Gastroesophageal sphincter (tissue), 4 donors: ENCODE data around the gene MEGF6. TPM values are rescaled to one million over a fixed set of nuclear protein-coding genes. Genes with fewer than 3 reads are reported as not detected.

ENCODE experiments used
- ATAC-seq: fragments of 150-250 bp; one replicate; pipeline ENCODE4 v1.9.1; 2016; ENCODE audit warnings: mild to moderate bottlenecking, moderate library complexity
- H3K27ac ChIP-seq, 4 donors: fragments of 200-600 bp; sonication (generic) in 3 of 4; 1 replicate in 3 of 4; 2 replicates in 1 of 4; pipeline ENCODE4 v1.5.1; 2016 to 2019
- H3K27me3 ChIP-seq: fragments of 200-600 bp; sonication (generic); one replicate; pipeline ENCODE4 v1.5.1; 2019
- H3K36me3 ChIP-seq, 2 donors: fragments of 200-600 bp; sonication (generic); one replicate each; pipeline ENCODE4 v1.5.1; 2019; ENCODE audit warnings: control low read depth in 1 of 2
- H3K4me1 ChIP-seq, 3 donors: fragments of 200-600 bp; sonication (generic); 1 replicate in 2 of 3; 2 replicates in 1 of 3; pipeline ENCODE4 v1.5.1; 2016 to 2019; ENCODE audit warnings: control low read depth in 2 of 3
- H3K4me3 ChIP-seq, 2 donors: fragments of 200-600 bp; sonication (generic); one replicate each; pipeline ENCODE4 v1.5.1; 2019; ENCODE audit warnings: mild to moderate bottlenecking in 1 of 2, moderate library complexity in 1 of 2
- H3K9me3 ChIP-seq, 3 donors: fragments of 200-600 bp; sonication (generic); one replicate each; pipeline ENCODE4 v1.5.1; 2017 to 2019; ENCODE audit warnings: control low read depth in 2 of 3
- CTCF ChIP-seq, 4 experiments: fragments of 200-600 bp in 2 of 4; fragments of 450-650 bp in 2 of 4; sonication (generic) in 1 of 4; IDR thresholded peaks; one replicate each; pipeline ENCODE4 v1.5.1; 2017 to 2019; ENCODE audit warnings: antibody characterized with exemption in 4 of 4, mild to moderate bottlenecking in 2 of 4, moderate library complexity in 2 of 4
- EP300 ChIP-seq: sonication (generic); formaldehyde crosslinking; IDR thresholded peaks from one replicate; pipeline ENCODE4 v1.6.1; 2017; ENCODE audit warnings: antibody characterized with exemption, mild to moderate bottlenecking
- POLR2A ChIP-seq, 2 donors: fragments of 450-650 bp; IDR thresholded peaks; one replicate each; pipeline ENCODE4 v1.6.1; 2017; ENCODE audit warnings: antibody characterized with exemption in 2 of 2, mild to moderate bottlenecking in 2 of 2, moderate library complexity in 1 of 2
- POLR2AphosphoS5 ChIP-seq: sonication (generic); formaldehyde crosslinking; IDR thresholded peaks from one replicate; pipeline ENCODE4 v1.6.1; 2017; ENCODE audit warnings: antibody characterized with exemption
- WGBS, 2 donors: methylation state at CpG; one replicate each; pipeline ENCODE4 v1.1.5; 2018; ENCODE audit warnings: low coverage in 1 of 2; 5-methylcytosine and 5-hydroxymethylcytosine counted together
- total RNA-seq, 4 donors: library from RNA; depleted of rRNA; stranded (reverse); fragments of >200 nt; gene quantifications; one replicate each; pipeline ENCODE4 v1.1.0, GENCODE V29; 2016

The MEGF6 gene
- total RNA-seq, 4 donors from 2014 or later, result 4.7 to 15.5 (median 10.8) TPM

GRCh38 chr1:3600354-3600753 is 11.0 kb downstream of the MEGF6 start:
- Histone ChIP-seq H3K27me3 (peaks cover 20% of the 10 kb centered on the region), H3K27ac (no peak overlapping the region), H3K36me3 (no peaks in the 10 kb centered on the region), H3K9me3 (no peaks in the 10 kb centered on the region), H3K4me1 (peaks cover 0 to 20% (median 9%) of the 10 kb centered on the region in 3 donors), H3K4me3 (no peak overlapping the region)
- no peak for ATAC-seq
- 72 to 80% methylated on average over 1 to 3 of the region's 10 CpGs for WGBS, 2 donors
- TF ChIP-seq POLR2A (IDR thresholded peaks at IDR 0.05), result no peak
- TF ChIP-seq POLR2AphosphoS5, result no peak
- no peak for TF ChIP-seq EP300
- TF ChIP-seq CTCF (IDR thresholded peaks at IDR 0.05), result no peak

GRCh38 chr1:3599816-3600215 is 11.5 kb downstream of the MEGF6 start:
- no peak for ATAC-seq
- Histone ChIP-seq H3K4me3 (no peak overlapping the region), H3K9me3 (no peaks in the 10 kb centered on the region), H3K27me3 (peaks cover 20% of the 10 kb centered on the region), H3K27ac (no peak overlapping the region), H3K4me1 (peaks cover 0 to 20% (median 9%) of the 10 kb centered on the region in 3 donors), H3K36me3 (no peaks in the 10 kb centered on the region)
- TF ChIP-seq CTCF (IDR thresholded peaks at IDR 0.05), result no peak
- no peak for TF ChIP-seq POLR2AphosphoS5
- no peak for TF ChIP-seq EP300
- no peak for TF ChIP-seq POLR2A (IDR thresholded peaks at IDR 0.05)
- WGBS, 2 donors, result no CpG with 5 or more reads among the region's 15 CpGs

GRCh38 chr1:3599286-3599811 is 12.0 kb downstream of the MEGF6 start:
- ATAC-seq, result no peak

GRCh38 chr1:3598522-3599285 is 12.6 kb downstream of the MEGF6 start:
- ATAC-seq, result no peak

More at GRCh38 chr1:3599286-3599811, 12.0 kb downstream of the MEGF6 start:
- H3K4me3 ChIP-seq, result no peak overlapping the region
- TF ChIP-seq EP300 (no peak), CTCF (IDR thresholded peaks at IDR 0.05) (no peak), POLR2A (IDR thresholded peaks at IDR 0.05) (no peak), POLR2AphosphoS5 (no peak)
- no peak overlapping the region for H3K27ac ChIP-seq
- no CpG with 5 or more reads among the region's 16 CpGs for WGBS, 2 donors
- peaks cover 0 to 20% (median 9%) of the 10 kb centered on the region in 3 donors for H3K4me1 ChIP-seq
- no peaks in the 10 kb centered on the region for H3K36me3 ChIP-seq
- no peaks in the 10 kb centered on the region for H3K9me3 ChIP-seq
- H3K27me3 ChIP-seq, result peaks cover 15% of the 10 kb centered on the region

More at GRCh38 chr1:3598522-3599285, 12.6 kb downstream of the MEGF6 start:
- Histone ChIP-seq H3K36me3 (no peaks in the 10 kb centered on the region), H3K4me1 (peaks cover 0 to 20% (median 9%) of the 10 kb centered on the region in 3 donors), H3K27ac (no peak overlapping the region), H3K27me3 (peaks cover 14% of the 10 kb centered on the region), H3K4me3 (peak overlapping the region in 1 of 2 donors; percentile 16), H3K9me3 (no peaks in the 10 kb centered on the region)
- TF ChIP-seq POLR2AphosphoS5 (no peak), EP300 (no peak), POLR2A (IDR thresholded peaks at IDR 0.05) (no peak), CTCF (IDR thresholded peaks at IDR 0.05) (no peak)
- 40% methylated on average over 2 of the region's 30 CpGs; no CpG with 5 or more reads in 1 of the 2 donors for WGBS, 2 donors
